Measurements from ENCODE around the gene MYT1.
"Not testable (repeated sequence)": the region's sequence is repeated elsewhere in the genome, so short reads cannot be mapped to it uniquely, and the experiment has no call there.

The MYT1 gene

GRCh38 chr20:64166721-64167615 lies 2.7 kb downstream of the MYT1 start:
- DNase-seq (ENCODE audit: low read depth): no peak

- peak; percentile 33 for DNase-seq (ENCODE audit: low read depth)
Observed at GRCh38 chr20:64167676-64168075, 3.4 kb downstream of the MYT1 start.

GRCh38 chr20:64168381-64169090 lies 4.3 kb downstream of the MYT1 start:
- no peak for DNase-seq (ENCODE audit: low read depth)

- no peak for DNase-seq (ENCODE audit: low read depth)
Observed at GRCh38 chr20:64169091-64169560, 4.9 kb downstream of the MYT1 start.

- no peak for DNase-seq (ENCODE audit: low read depth)
Observed at GRCh38 chr20:64171211-64171610, 7.0 kb downstream of the MYT1 start.

- DNase-seq (ENCODE audit: low read depth): no peak
Observed at GRCh38 chr20:64173116-64173515, 8.9 kb downstream of the MYT1 start.

GRCh38 chr20:64176551-64176950 lies 12.3 kb downstream of the MYT1 start:
- DNase-seq (ENCODE audit: low read depth): no peak

- DNase-seq (ENCODE audit: low read depth): no peak
Observed at GRCh38 chr20:64176971-64177370, 12.7 kb downstream of the MYT1 start.

- DNase-seq (ENCODE audit: low read depth): no peak
Observed at GRCh38 chr20:64177384-64177783, 13.1 kb downstream of the MYT1 start.

GRCh38 chr20:64177787-64178186 lies 13.5 kb downstream of the MYT1 start:
- no peak for DNase-seq (ENCODE audit: low read depth)

- DNase-seq (ENCODE audit: low read depth): not testable (repeated sequence)
Observed at GRCh38 chr20:64178925-64179324, 14.7 kb downstream of the MYT1 start.

- DNase-seq (ENCODE audit: low read depth): no peak
Observed at GRCh38 chr20:64179805-64180204, 15.6 kb downstream of the MYT1 start.

GRCh38 chr20:64180673-64181072 lies 16.4 kb downstream of the MYT1 start:
- DNase-seq (ENCODE audit: low read depth): no peak

- no peak for DNase-seq (ENCODE audit: low read depth)
Observed at GRCh38 chr20:64181391-64181790, 17.1 kb downstream of the MYT1 start.

GRCh38 chr20:64182146-64182865 lies 18.1 kb downstream of the MYT1 start:
- DNase-seq (ENCODE audit: low read depth): no peak

GRCh38 chr20:64183313-64183712 lies 19.1 kb downstream of the MYT1 start:
- no peak for DNase-seq (ENCODE audit: low read depth)

GRCh38 chr20:64184795-64185194 lies 20.5 kb downstream of the MYT1 start:
- no peak for DNase-seq (ENCODE audit: low read depth)

GRCh38 chr20:64185276-64185900 lies 21.1 kb downstream of the MYT1 start:
- DNase-seq (ENCODE audit: low read depth): no peak

- no peak for DNase-seq (ENCODE audit: low read depth)
Observed at GRCh38 chr20:64186071-64186598, 21.9 kb downstream of the MYT1 start.

GRCh38 chr20:64187213-64187612 lies 23.0 kb downstream of the MYT1 start:
- DNase-seq (ENCODE audit: low read depth): not testable (repeated sequence)

- DNase-seq (ENCODE audit: low read depth): no peak
Observed at GRCh38 chr20:64188091-64188490, 23.8 kb downstream of the MYT1 start.

All from ELR (cell line).